GM23338 (cell line): Measurements from ENCODE around the gene APOL4. TPM values are rescaled to one million over a fixed set of nuclear protein-coding genes. Genes with fewer than 3 reads are reported as not detected.

ENCODE experiments used
- ATAC-seq: fragments of 200-7000 bp; cut with Tn5 transposase; 3 replicates; pipeline ENCODE4 v1.9.1; 2020
- DNase-seq: peaks from one replicate; pipeline ENCODE4 v3.0.0-alpha.2; 2015; ENCODE audit warnings: low spot score
- H2AFZ ChIP-seq: fragments of 200-600 bp; sonication (generic); 2 replicates; pipeline ENCODE4 v1.8.0; 2016; ENCODE audit warnings: antibody characterized with exemption, mild to moderate bottlenecking, moderate library complexity
- H3F3A ChIP-seq: fragments of 200-600 bp; sonication (generic); replicated peaks from 2 replicates; pipeline ENCODE4 v1.8.0; 2017; ENCODE audit warnings: antibody characterized with exemption, mixed run types, low read depth
- H3K27ac ChIP-seq: fragments of 200-600 bp; sonication (generic); 2 replicates; pipeline ENCODE4 v1.6.1; 2016; ENCODE audit warnings: low read depth
- H3K27me3 ChIP-seq: fragments of 200-600 bp; sonication (generic); 2 replicates; pipeline ENCODE4 v1.8.0; 2016; ENCODE audit warnings: mild to moderate bottlenecking, mixed run types, moderate library complexity; ENCODE audit not compliant: insufficient read depth
- H3K36me3 ChIP-seq: fragments of 200-600 bp; sonication (generic); 2 replicates; pipeline ENCODE4 v1.8.0; 2016; ENCODE audit warnings: mild to moderate bottlenecking; ENCODE audit not compliant: insufficient read depth
- H3K4me1 ChIP-seq: fragments of 200-600 bp; sonication (generic); 2 replicates; pipeline ENCODE4 v1.8.0; 2016; ENCODE audit warnings: mild to moderate bottlenecking, moderate library complexity; ENCODE audit not compliant: insufficient read depth
- H3K4me2 ChIP-seq: fragments of 200-600 bp; sonication (generic); 2 replicates; pipeline ENCODE4 v1.7.1; 2017; ENCODE audit warnings: mixed run types
- H3K4me3 ChIP-seq: fragments of 200-600 bp; sonication (generic); 2 replicates; pipeline ENCODE4 v1.6.1; 2016; ENCODE audit warnings: mixed run types
- H3K79me2 ChIP-seq: fragments of 200-600 bp; sonication (generic); replicated peaks from 2 replicates; pipeline ENCODE4 v1.8.0; 2017; ENCODE audit warnings: mild to moderate bottlenecking; ENCODE audit not compliant: insufficient read depth
- H3K9me2 ChIP-seq: fragments of 200-600 bp; sonication (generic); 2 replicates; pipeline ENCODE4 v1.8.0; 2017; ENCODE audit not compliant: insufficient read depth
- H4K20me1 ChIP-seq: fragments of 200-600 bp; sonication (generic); replicated peaks from 2 replicates; pipeline ENCODE4 v1.8.0; 2017; ENCODE audit warnings: mild to moderate bottlenecking; ENCODE audit not compliant: insufficient read depth
- H3K27ac Mint-ChIP-seq: 2 replicates; pipeline ENCODE4 v1.8.0; 2020; ENCODE audit warnings: inconsistent platforms, mild to moderate bottlenecking, moderate library complexity, mixed read lengths
- H3K27me3 Mint-ChIP-seq: 3 replicates; pipeline ENCODE4 v1.8.0; 2022; ENCODE audit warnings: low read depth, mild to moderate bottlenecking, moderate library complexity, mixed read lengths, inconsistent platforms; ENCODE audit not compliant: insufficient read depth, poor library complexity
- H3K36me3 Mint-ChIP-seq: 3 replicates; pipeline ENCODE4 v1.8.0; 2021; ENCODE audit warnings: low read depth, mild to moderate bottlenecking, inconsistent platforms, moderate library complexity, mixed read lengths
- H3K4me1 Mint-ChIP-seq: 3 replicates; pipeline ENCODE4 v1.8.0; 2020; ENCODE audit warnings: mild to moderate bottlenecking, inconsistent platforms, mixed read lengths
- H3K4me3 Mint-ChIP-seq: 3 replicates; pipeline ENCODE4 v1.8.0; 2021; ENCODE audit warnings: moderate library complexity, mild to moderate bottlenecking, inconsistent platforms, mixed read lengths
- H3K9me3 Mint-ChIP-seq: 3 replicates; pipeline ENCODE4 v1.8.0; 2020; ENCODE audit warnings: moderate library complexity, mild to moderate bottlenecking, inconsistent platforms, mixed read lengths
- CREB1 ChIP-seq: fragments of 250-450 bp; sonication (Bioruptor Pico); IDR thresholded peaks from 2 replicates; pipeline ENCODE4 v1.5.0; 2020; ENCODE audit warnings: low read depth, mild to moderate bottlenecking, moderate library complexity
- ETS1 ChIP-seq: IDR thresholded peaks from 2 replicates; pipeline ENCODE4 v1.6.1; 2016; ENCODE audit warnings: antibody characterized with exemption
- EZH2 ChIP-seq: fragments of 200-600 bp; sonication (generic); IDR thresholded peaks from one replicate; pipeline ENCODE4 v1.8.0; 2017; ENCODE audit warnings: antibody characterized with exemption, mild to moderate bottlenecking, low read depth; ENCODE audit not compliant: unreplicated experiment
- EZH2phosphoT487 ChIP-seq: fragments of 200-600 bp; sonication (generic); IDR thresholded peaks from one replicate; pipeline ENCODE4 v1.8.1; 2018; ENCODE audit warnings: antibody characterized with exemption; ENCODE audit not compliant: unreplicated experiment
- JUNB ChIP-seq: IDR thresholded peaks from one replicate; pipeline ENCODE4 v1.6.1; 2016; ENCODE audit warnings: antibody characterized with exemption; ENCODE audit not compliant: unreplicated experiment
- NANOG ChIP-seq: IDR thresholded peaks from 2 replicates; pipeline ENCODE4 v1.6.1; 2016; ENCODE audit warnings: antibody characterized with exemption, borderline replicate concordance
- POLR2AphosphoS5 ChIP-seq: IDR thresholded peaks from 2 replicates; pipeline ENCODE4 v1.6.1; 2016; ENCODE audit warnings: antibody characterized with exemption, low read depth
- STAT1 ChIP-seq: IDR thresholded peaks from one replicate; pipeline ENCODE4 v1.6.1; 2016; ENCODE audit warnings: antibody characterized with exemption; ENCODE audit not compliant: unreplicated experiment
- ZNF114 ChIP-seq: fragments of 250-450 bp; sonication (Bioruptor Pico); IDR thresholded peaks from 2 replicates; pipeline ENCODE4 v1.5.0; 2020; ENCODE audit warnings: mild to moderate bottlenecking, moderate library complexity
- ZNF331 ChIP-seq: fragments of 250-450 bp; sonication (Bioruptor Pico); IDR thresholded peaks from 2 replicates; pipeline ENCODE4 v1.5.0; 2020; ENCODE audit warnings: low read depth, mild to moderate bottlenecking, moderate library complexity
- polyA plus RNA-seq: library from polyadenylated mRNA; unstranded; fragments of >200 nt; fragmentation: Nextera tagmentation; extraction: Ambion mirVana; gene quantifications from 2 replicates; pipeline ENCODE4 v1.2.1, GENCODE V29; 2016
- total RNA-seq: library from RNA; depleted of rRNA; stranded (reverse); fragments of >200 nt; shearing (Covaris generic); gene quantifications from 2 replicates; pipeline ENCODE4 v1.2.3, GENCODE V29; 2014
- TF ChIP-seq, protein P1 (sequence below), 2 experiments: fragments of 200-600 bp in 1 of 2; sonication (generic) in 1 of 2; conservative IDR thresholded peaks; 2 replicates each; pipeline versions ENCODE4 v1.5.1 to v1.6.1; 2016 to 2017; ENCODE audit warnings: antibody characterized with exemption in 2 of 2, low read depth in 2 of 2, mild to moderate bottlenecking in 2 of 2, moderate library complexity in 1 of 2
- TF ChIP-seq, protein P2 (sequence below): fragments of 250-450 bp; sonication (Bioruptor Pico); IDR thresholded peaks from 2 replicates; pipeline ENCODE4 v1.5.0; 2020; ENCODE audit warnings: mild to moderate bottlenecking, moderate library complexity

The APOL4 gene
- total and polyA plus RNA-seq, 2 experiments from 2014 or later = not detected

- TF ChIP-seq NANOG = no peak
- TF ChIP-seq JUNB = no peak
- TF ChIP-seq, protein P1, sequence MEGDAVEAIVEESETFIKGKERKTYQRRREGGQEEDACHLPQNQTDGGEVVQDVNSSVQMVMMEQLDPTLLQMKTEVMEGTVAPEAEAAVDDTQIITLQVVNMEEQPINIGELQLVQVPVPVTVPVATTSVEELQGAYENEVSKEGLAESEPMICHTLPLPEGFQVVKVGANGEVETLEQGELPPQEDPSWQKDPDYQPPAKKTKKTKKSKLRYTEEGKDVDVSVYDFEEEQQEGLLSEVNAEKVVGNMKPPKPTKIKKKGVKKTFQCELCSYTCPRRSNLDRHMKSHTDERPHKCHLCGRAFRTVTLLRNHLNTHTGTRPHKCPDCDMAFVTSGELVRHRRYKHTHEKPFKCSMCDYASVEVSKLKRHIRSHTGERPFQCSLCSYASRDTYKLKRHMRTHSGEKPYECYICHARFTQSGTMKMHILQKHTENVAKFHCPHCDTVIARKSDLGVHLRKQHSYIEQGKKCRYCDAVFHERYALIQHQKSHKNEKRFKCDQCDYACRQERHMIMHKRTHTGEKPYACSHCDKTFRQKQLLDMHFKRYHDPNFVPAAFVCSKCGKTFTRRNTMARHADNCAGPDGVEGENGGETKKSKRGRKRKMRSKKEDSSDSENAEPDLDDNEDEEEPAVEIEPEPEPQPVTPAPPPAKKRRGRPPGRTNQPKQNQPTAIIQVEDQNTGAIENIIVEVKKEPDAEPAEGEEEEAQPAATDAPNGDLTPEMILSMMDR (conservative IDR thresholded peaks at IDR 0.05; ENCODE audit: low read depth in 2 of 2) = no peak
- no peak for TF ChIP-seq EZH2phosphoT487
- TF ChIP-seq POLR2AphosphoS5 = no peak
- TF ChIP-seq CREB1 (CRISPR knock-in tag) = no peak
- no peak for TF ChIP-seq ZNF331 (CRISPR knock-in tag)
- TF ChIP-seq STAT1 = no peak
- no peak for TF ChIP-seq EZH2
- no peak for TF ChIP-seq ETS1
Observed at GRCh38 chr22:36156119-36156514, 45.5 kb downstream of the APOL4 start (continued).

DNA sequence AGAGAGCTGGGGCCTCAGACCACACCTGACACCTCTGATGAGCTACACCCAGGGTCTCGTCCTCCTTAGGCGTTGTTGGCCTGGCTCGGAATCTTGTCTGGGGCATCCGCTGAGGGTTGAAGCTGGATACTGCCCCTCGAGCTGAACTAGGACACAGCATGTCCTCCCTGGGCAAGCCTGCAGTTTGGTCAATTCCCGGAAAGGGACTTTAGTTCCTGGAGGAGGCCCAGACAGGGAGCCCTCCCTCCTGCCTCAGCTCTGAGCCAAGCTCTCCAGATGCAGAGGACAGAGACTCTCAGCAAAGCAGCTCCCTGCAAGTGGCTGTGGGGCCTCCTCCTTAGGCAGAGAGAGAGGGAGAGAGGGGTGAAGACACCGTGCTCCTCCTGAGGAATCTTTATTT lies 45.9 kb downstream of the APOL4 start:
- Mint-ChIP-seq H3K36me3 (no peaks in the 10 kb centered on the region), H3K9me3 (peaks cover 6% of the 10 kb centered on the region; the same call in 2 of the 3 replicates), H3K27me3 (peaks cover 14% of the 10 kb centered on the region), H3K4me3 (no peak overlapping the region), H3K27ac (no peak overlapping the region), H3K4me1 (peaks cover 28% of the 10 kb centered on the region)
- no peak overlapping the region for H3K27ac ChIP-seq
- no peak overlapping the region for H2AFZ ChIP-seq
- no peaks in the 10 kb centered on the region for H3K79me2 ChIP-seq
- H3K4me3 ChIP-seq = no peak overlapping the region
- H3F3A ChIP-seq = no peaks in the 10 kb centered on the region
- H3K9me2 ChIP-seq = no peaks in the 10 kb centered on the region
- no peak overlapping the region for H3K4me2 ChIP-seq
- H3K36me3 ChIP-seq = no peaks in the 10 kb centered on the region
- no peaks in the 10 kb centered on the region for H4K20me1 ChIP-seq
- no peak for ATAC-seq
- no peak for DNase-seq
- H3K27me3 ChIP-seq = no peaks in the 10 kb centered on the region
- H3K4me1 ChIP-seq = peaks cover 17% of the 10 kb centered on the region; the same call in 1 of the 2 replicates
- TF ChIP-seq JUNB = no peak
- TF ChIP-seq EZH2phosphoT487 = no peak
- TF ChIP-seq ZNF331 (CRISPR knock-in tag) = no peak
- no peak for TF ChIP-seq ETS1
- TF ChIP-seq CREB1 (CRISPR knock-in tag) = no peak
- TF ChIP-seq, protein P2, sequence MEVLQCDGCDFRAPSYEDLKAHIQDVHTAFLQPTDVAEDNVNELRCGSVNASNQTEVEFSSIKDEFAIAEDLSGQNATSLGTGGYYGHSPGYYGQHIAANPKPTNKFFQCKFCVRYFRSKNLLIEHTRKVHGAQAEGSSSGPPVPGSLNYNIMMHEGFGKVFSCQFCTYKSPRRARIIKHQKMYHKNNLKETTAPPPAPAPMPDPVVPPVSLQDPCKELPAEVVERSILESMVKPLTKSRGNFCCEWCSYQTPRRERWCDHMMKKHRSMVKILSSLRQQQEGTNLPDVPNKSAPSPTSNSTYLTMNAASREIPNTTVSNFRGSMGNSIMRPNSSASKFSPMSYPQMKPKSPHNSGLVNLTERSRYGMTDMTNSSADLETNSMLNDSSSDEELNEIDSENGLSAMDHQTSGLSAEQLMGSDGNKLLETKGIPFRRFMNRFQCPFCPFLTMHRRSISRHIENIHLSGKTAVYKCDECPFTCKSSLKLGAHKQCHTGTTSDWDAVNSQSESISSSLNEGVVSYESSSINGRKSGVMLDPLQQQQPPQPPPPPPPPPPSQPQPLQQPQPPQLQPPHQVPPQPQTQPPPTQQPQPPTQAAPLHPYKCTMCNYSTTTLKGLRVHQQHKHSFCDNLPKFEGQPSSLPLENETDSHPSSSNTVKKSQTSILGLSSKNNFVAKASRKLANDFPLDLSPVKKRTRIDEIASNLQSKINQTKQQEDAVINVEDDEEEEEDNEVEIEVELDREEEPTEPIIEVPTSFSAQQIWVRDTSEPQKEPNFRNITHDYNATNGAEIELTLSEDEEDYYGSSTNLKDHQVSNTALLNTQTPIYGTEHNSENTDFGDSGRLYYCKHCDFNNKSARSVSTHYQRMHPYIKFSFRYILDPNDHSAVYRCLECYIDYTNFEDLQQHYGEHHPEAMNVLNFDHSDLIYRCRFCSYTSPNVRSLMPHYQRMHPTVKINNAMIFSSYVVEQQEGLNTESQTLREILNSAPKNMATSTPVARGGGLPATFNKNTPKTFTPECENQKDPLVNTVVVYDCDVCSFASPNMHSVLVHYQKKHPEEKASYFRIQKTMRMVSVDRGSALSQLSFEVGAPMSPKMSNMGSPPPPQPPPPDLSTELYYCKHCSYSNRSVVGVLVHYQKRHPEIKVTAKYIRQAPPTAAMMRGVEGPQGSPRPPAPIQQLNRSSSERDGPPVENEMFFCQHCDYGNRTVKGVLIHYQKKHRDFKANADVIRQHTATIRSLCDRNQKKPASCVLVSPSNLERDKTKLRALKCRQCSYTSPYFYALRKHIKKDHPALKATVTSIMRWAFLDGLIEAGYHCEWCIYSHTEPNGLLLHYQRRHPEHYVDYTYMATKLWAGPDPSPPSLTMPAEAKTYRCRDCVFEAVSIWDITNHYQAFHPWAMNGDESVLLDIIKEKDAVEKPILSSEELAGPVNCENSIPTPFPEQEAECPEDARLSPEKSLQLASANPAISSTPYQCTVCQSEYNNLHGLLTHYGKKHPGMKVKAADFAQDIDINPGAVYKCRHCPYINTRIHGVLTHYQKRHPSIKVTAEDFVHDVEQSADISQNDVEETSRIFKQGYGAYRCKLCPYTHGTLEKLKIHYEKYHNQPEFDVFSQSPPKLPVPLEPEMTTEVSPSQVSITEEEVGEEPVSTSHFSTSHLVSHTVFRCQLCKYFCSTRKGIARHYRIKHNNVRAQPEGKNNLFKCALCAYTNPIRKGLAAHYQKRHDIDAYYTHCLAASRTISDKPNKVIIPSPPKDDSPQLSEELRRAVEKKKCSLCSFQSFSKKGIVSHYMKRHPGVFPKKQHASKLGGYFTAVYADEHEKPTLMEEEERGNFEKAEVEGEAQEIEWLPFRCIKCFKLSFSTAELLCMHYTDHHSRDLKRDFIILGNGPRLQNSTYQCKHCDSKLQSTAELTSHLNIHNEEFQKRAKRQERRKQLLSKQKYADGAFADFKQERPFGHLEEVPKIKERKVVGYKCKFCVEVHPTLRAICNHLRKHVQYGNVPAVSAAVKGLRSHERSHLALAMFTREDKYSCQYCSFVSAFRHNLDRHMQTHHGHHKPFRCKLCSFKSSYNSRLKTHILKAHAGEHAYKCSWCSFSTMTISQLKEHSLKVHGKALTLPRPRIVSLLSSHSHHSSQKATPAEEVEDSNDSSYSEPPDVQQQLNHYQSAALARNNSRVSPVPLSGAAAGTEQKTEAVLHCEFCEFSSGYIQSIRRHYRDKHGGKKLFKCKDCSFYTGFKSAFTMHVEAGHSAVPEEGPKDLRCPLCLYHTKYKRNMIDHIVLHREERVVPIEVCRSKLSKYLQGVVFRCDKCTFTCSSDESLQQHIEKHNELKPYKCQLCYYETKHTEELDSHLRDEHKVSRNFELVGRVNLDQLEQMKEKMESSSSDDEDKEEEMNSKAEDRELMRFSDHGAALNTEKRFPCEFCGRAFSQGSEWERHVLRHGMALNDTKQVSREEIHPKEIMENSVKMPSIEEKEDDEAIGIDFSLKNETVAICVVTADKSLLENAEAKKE (CRISPR knock-in tag) = no peak
- no peak for TF ChIP-seq EZH2
- no peak for TF ChIP-seq ZNF114 (CRISPR knock-in tag)
- no peak for TF ChIP-seq STAT1
- TF ChIP-seq, protein P1 (conservative IDR thresholded peaks at IDR 0.05; ENCODE audit: low read depth in 2 of 2) = no peak
- no peak for TF ChIP-seq POLR2AphosphoS5
